Measurements from ENCODE around the gene HAT1. TPM values are rescaled to one million over a fixed set of nuclear protein-coding genes. Genes with fewer than 3 reads are reported as not detected.

The HAT1 gene
- total and polyA plus RNA-seq, 10 of the 15 experiments (the other 5 are each of a cell fraction or from before 2014, with no cell fraction given), result 60.0 to 225 (median 130) TPM

DNA sequence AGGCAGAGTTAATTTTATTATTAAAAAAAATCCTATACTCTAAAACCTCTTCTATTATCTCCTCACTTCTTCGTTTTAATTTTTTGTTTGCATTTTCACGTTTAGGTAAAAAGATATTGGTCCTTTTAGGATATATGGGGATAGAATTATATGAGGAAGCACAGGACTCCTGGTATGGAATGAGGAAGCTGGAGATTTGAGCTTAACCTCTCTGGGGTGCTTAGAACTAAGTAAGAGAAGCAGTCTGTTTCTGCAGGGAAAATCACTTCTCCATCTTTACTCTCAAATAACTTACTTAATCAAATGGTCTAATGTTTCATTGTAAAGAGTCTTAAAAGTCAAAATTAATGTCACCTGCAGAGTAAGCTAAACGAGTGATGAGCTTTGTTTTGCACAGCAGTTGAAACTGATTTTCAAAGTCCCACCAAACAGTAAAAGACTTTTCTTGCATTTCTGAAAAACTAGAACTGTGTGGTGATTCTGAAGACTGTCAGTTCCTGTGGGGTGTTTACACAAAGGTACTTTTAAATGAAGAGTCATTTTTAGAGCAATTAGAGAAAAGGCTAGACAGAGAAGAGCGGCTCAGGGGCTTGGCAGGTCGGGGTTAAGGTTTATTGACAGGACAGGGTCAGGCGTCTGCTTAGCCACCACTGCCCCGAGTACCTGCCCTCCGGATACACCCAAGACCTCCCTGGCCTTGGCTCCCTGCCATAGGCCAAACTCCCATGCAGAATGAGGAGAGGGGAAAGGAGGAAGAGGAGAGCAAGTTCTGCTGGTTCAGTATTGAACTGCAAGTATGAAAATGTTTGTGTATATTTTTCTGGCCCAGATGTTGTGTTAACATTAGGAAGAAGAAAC lies 99.0 kb downstream of the HAT1 start (continued):
- no peak for TF ChIP-seq POLR2A (IDR thresholded peaks at IDR 0.05; ENCODE audit: low read depth, low read length)

DNA sequence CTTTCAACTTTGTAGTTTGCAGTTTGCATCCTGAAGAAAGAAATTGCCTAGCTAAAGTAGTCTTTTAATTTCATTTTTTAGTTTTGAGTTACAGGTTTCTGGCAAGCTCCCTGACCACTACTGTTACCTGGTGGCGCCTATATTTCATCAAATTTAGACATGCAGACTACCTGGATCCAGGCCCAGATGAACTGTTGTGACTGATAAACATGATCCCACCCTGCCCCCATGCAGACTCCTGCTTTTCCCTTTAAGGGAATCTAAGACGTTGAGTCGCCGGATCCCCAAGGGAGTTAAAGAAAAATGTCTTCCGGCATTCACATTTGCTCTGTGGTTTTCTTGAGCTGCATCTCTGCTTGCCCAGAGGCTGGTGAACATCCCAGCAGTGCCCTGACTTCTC lies 99.7 kb downstream of the HAT1 start:
- POLR2A ChIA-PET, result no interaction called here
- no peak overlapping the region for H2AFZ ChIP-seq (ENCODE audit: control insufficient read depth, low read depth, low read length)
- intact Hi-C loops (cut with micrococcal nuclease; ENCODE audit: unreplicated experiment), result no loop called here

GRCh38 chr2:172031536-172031935 lies 109.3 kb downstream of the HAT1 start:
- no peak for FAIRE-seq
- TF ChIP-seq CHD2 (IDR thresholded peaks at IDR 0.05; ENCODE audit: borderline replicate concordance, low read depth, low read length) (no peak), SMC3 (IDR thresholded peaks at IDR 0.05; ENCODE audit: borderline replicate concordance, low read length) (no peak), POU2F2 (IDR thresholded peaks at IDR 0.05; ENCODE audit: borderline replicate concordance, low read depth, low read length) (no peak), HCFC1 (IDR thresholded peaks at IDR 0.05; ENCODE audit: low read length) (no peak), ZNF207 (IDR thresholded peaks at IDR 0.05; ENCODE audit: borderline replicate concordance) (no peak), HDAC6 (IDR thresholded peaks at IDR 0.05; ENCODE audit: unreplicated experiment) (no peak), RAD21 (IDR thresholded peaks at IDR 0.05; ENCODE audit: insufficient read depth, low read depth, low read length) (no peak), NR2F1 (conservative IDR thresholded peaks at IDR 0.05) (no peak), ZBED1 (IDR thresholded peaks at IDR 0.05; ENCODE audit: borderline replicate concordance) (no peak), BCL11A (IDR thresholded peaks at IDR 0.05; ENCODE audit: low read depth, low read length) (no peak), IKZF1 (conservative IDR thresholded peaks at IDR 0.05) (no peak)
- TF ChIP-seq, protein P1, sequence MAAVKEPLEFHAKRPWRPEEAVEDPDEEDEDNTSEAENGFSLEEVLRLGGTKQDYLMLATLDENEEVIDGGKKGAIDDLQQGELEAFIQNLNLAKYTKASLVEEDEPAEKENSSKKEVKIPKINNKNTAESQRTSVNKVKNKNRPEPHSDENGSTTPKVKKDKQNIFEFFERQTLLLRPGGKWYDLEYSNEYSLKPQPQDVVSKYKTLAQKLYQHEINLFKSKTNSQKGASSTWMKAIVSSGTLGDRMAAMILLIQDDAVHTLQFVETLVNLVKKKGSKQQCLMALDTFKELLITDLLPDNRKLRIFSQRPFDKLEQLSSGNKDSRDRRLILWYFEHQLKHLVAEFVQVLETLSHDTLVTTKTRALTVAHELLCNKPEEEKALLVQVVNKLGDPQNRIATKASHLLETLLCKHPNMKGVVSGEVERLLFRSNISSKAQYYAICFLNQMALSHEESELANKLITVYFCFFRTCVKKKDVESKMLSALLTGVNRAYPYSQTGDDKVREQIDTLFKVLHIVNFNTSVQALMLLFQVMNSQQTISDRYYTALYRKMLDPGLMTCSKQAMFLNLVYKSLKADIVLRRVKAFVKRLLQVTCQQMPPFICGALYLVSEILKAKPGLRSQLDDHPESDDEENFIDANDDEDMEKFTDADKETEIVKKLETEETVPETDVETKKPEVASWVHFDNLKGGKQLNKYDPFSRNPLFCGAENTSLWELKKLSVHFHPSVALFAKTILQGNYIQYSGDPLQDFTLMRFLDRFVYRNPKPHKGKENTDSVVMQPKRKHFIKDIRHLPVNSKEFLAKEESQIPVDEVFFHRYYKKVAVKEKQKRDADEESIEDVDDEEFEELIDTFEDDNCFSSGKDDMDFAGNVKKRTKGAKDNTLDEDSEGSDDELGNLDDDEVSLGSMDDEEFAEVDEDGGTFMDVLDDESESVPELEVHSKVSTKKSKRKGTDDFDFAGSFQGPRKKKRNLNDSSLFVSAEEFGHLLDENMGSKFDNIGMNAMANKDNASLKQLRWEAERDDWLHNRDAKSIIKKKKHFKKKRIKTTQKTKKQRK (IDR thresholded peaks at IDR 0.05; ENCODE audit: low read depth, low read length), result no peak
- CTCF ChIA-PET, result interaction anchor here (0.6 kb wide), 1 partner anchor 26 kb away, joined by 5 read pairs; no protein-coding TSS in a partner anchor

More for the DNA sequence above, 99.7 kb downstream of the HAT1 start:
- no peak for ATAC-seq
- H3K36me3 ChIP-seq (ENCODE audit: control insufficient read depth in 2 of 2, insufficient read depth in 2 of 2, low read length in 1 of 2), result no peaks in the 10 kb centered on the region
- in situ Hi-C loops (cut with MboI), result no loop called here
- no peaks in the 10 kb centered on the region for H3K27me3 ChIP-seq (replicated peaks in 1 of 2; ENCODE audit: control insufficient read depth in 2 of 2, insufficient read depth in 2 of 2, low read length in 1 of 2)
- H3K4me1 ChIP-seq (ENCODE audit: control insufficient read depth, insufficient read depth, low read length), result no peaks in the 10 kb centered on the region
- TF ChIP-seq SUZ12 (IDR thresholded peaks at IDR 0.05; ENCODE audit: unreplicated experiment), result no peak
- no peak overlapping the region for H3K4me2 ChIP-seq (ENCODE audit: control insufficient read depth, insufficient read depth)
- no peaks in the 10 kb centered on the region for H3K79me2 ChIP-seq (ENCODE audit: control insufficient read depth, insufficient read depth, low read length)
- no TSS peak for BruUV-seq (replicated peaks)
- WGBS (ENCODE audit: insufficient coverage, insufficient replicate concordance, low lambda C conversion rate, missing lambda C conversion rate), result 94% methylated on average over 5 of the region's 5 CpGs
- FAIRE-seq, result no peak
- H3K9ac ChIP-seq (ENCODE audit: control insufficient read depth, insufficient read depth, low read length), result no peak overlapping the region
- SMC1A ChIA-PET (ENCODE audit: uncharacterized antibody, unreplicated experiment), result interaction anchor here (1.1 kb wide), 2 partner anchors 16 to 31 kb away, joined by 3 read pairs; no protein-coding TSS in a partner anchor
- H3K27ac ChIP-seq (ENCODE audit: control insufficient read depth, insufficient read depth), result no peak overlapping the region
- H3K4me3 ChIP-seq, result no peak overlapping the region
- RAD21 ChIA-PET (ENCODE audit: unreplicated experiment), result no interaction called here
- H4K20me1 ChIP-seq (ENCODE audit: control insufficient read depth, insufficient read depth), result no peaks in the 10 kb centered on the region
- no peak for DNase-seq (ENCODE audit: low read depth, low spot score)
- no peaks in the 10 kb centered on the region for H3K9me3 ChIP-seq (replicated peaks; ENCODE audit: control insufficient read depth, insufficient read depth, low read length)
- CTCF ChIA-PET, result no interaction called here

More at GRCh38 chr2:172031536-172031935, 109.3 kb downstream of the HAT1 start:
- Histone ChIP-seq H4K20me1 (ENCODE audit: control insufficient read depth, insufficient read depth) (no peaks in the 10 kb centered on the region), H3K9ac (ENCODE audit: control insufficient read depth, insufficient read depth, low read length) (no peak overlapping the region), H3K27me3 (replicated peaks in 1 of 2; ENCODE audit: control insufficient read depth in 2 of 2, insufficient read depth in 2 of 2, low read length in 1 of 2) (no peaks in the 10 kb centered on the region), H3K9me3 (replicated peaks; ENCODE audit: control insufficient read depth, insufficient read depth, low read length) (no peaks in the 10 kb centered on the region), H2AFZ (ENCODE audit: control insufficient read depth, low read depth, low read length) (no peak overlapping the region), H3K79me2 (ENCODE audit: control insufficient read depth, insufficient read depth, low read length) (no peaks in the 10 kb centered on the region), H3K4me3 (no peak overlapping the region), H3K27ac (ENCODE audit: control insufficient read depth, insufficient read depth) (no peak overlapping the region), H3K4me1 (ENCODE audit: control insufficient read depth, insufficient read depth, low read length) (no peaks in the 10 kb centered on the region), H3K36me3 (ENCODE audit: control insufficient read depth in 2 of 2, insufficient read depth in 2 of 2, low read length in 1 of 2) (no peaks in the 10 kb centered on the region), H3K4me2 (ENCODE audit: control insufficient read depth, insufficient read depth) (no peak overlapping the region)
- POLR2A ChIA-PET, result no interaction called here
- intact Hi-C loops (cut with micrococcal nuclease; ENCODE audit: unreplicated experiment) (no loop called here), in situ Hi-C loops (cut with MboI) (no loop called here)
- 85% methylated on average over 4 of the region's 4 CpGs for WGBS (ENCODE audit: insufficient coverage, insufficient replicate concordance, low lambda C conversion rate, missing lambda C conversion rate)
- SMC1A ChIA-PET (ENCODE audit: uncharacterized antibody, unreplicated experiment), result no interaction called here
- ATAC-seq (no peak), DNase-seq (ENCODE audit: low read depth, low spot score) (no peak)
- RAD21 ChIA-PET (ENCODE audit: unreplicated experiment), result no interaction called here
- BruUV-seq (replicated peaks), result no TSS peak
